IMR-90 (cell line): Measurements from ENCODE around the gene RABL2A.
"Not testable (repeated sequence)": the region's sequence is repeated elsewhere in the genome, so short reads cannot be mapped to it uniquely, and the experiment has no call there.

Experiments used
- BHLHE40 ChIP-seq: fragments of 150-350 bp; IDR thresholded peaks from 2 replicates; pipeline ENCODE4 v1.6.1; 2016; ENCODE audit warnings: mild to moderate bottlenecking, low read depth, low read length
- MAZ ChIP-seq: IDR thresholded peaks from 2 replicates; pipeline ENCODE4 v1.6.1; 2012; ENCODE audit warnings: low read depth, mild to moderate bottlenecking, low read length, improper control_type of control experiment, moderate library complexity, borderline replicate concordance
- MXI1 ChIP-seq: IDR thresholded peaks from 2 replicates; pipeline ENCODE4 v1.6.1; 2012; ENCODE audit warnings: low read depth, mild to moderate bottlenecking, low read length, moderate library complexity, borderline replicate concordance
- POLR2A ChIP-seq: IDR thresholded peaks from 2 replicates; pipeline ENCODE4 v1.6.1; 2012; ENCODE audit warnings: mild to moderate bottlenecking, low read depth, low read length
- RAD21 ChIP-seq: IDR thresholded peaks from 2 replicates; pipeline ENCODE4 v1.6.1; 2012; ENCODE audit warnings: low read length, improper control_type of control experiment
- TF ChIP-seq, protein P1 (sequence below): conservative IDR thresholded peaks from 2 replicates; pipeline ENCODE4 v1.5.1; 2012; ENCODE audit warnings: mild to moderate bottlenecking, low read depth, low read length, improper control_type of control experiment
- TF ChIP-seq, protein P2 (sequence below): fragments of 150-350 bp; IDR thresholded peaks from 2 replicates; pipeline ENCODE4 v1.6.1; 2017; ENCODE audit warnings: mild to moderate bottlenecking, antibody characterized with exemption, low read length, low read depth

DNA sequence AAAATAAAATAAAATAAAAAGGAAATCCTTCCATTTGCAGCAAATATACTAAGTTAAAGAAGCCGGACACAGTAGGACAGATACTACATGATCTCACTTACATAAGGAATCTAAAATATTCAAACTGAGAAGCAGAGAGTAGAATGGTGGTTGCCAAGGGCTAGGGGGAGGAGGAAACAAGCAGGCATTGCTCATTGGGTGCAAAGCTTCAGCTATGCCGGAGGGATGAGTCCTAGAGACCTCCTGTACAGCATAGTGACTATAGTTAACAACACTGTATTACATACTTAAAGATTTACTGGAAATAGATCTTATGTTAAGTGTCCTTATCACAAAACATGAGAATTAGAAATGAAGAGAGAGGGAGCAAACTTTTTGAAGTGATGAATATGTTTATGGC is 19.2 kb downstream of the RABL2A start:
- not testable (repeated sequence) for TF ChIP-seq POLR2A, MAZ, BHLHE40, MXI1, RAD21
- TF ChIP-seq, protein P1, sequence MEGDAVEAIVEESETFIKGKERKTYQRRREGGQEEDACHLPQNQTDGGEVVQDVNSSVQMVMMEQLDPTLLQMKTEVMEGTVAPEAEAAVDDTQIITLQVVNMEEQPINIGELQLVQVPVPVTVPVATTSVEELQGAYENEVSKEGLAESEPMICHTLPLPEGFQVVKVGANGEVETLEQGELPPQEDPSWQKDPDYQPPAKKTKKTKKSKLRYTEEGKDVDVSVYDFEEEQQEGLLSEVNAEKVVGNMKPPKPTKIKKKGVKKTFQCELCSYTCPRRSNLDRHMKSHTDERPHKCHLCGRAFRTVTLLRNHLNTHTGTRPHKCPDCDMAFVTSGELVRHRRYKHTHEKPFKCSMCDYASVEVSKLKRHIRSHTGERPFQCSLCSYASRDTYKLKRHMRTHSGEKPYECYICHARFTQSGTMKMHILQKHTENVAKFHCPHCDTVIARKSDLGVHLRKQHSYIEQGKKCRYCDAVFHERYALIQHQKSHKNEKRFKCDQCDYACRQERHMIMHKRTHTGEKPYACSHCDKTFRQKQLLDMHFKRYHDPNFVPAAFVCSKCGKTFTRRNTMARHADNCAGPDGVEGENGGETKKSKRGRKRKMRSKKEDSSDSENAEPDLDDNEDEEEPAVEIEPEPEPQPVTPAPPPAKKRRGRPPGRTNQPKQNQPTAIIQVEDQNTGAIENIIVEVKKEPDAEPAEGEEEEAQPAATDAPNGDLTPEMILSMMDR: not testable (repeated sequence)
- TF ChIP-seq, protein P2, sequence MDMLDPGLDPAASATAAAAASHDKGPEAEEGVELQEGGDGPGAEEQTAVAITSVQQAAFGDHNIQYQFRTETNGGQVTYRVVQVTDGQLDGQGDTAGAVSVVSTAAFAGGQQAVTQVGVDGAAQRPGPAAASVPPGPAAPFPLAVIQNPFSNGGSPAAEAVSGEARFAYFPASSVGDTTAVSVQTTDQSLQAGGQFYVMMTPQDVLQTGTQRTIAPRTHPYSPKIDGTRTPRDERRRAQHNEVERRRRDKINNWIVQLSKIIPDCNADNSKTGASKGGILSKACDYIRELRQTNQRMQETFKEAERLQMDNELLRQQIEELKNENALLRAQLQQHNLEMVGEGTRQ: not testable (repeated sequence)
